A673 (cell line): ENCODE measurements around the gene IGLL1. TPM values are rescaled to one million over a fixed set of nuclear protein-coding genes. Genes with fewer than 3 reads are reported as not detected.
"Not testable (repeated sequence)": the region's sequence is repeated elsewhere in the genome, so short reads cannot be mapped to it uniquely, and the experiment has no call there.

Experiments
- BruUV-seq: library from RNA; stranded (reverse); fragments of 400-500 nt; replicated peaks from 2 replicates; lab custom pipeline; 2021; lab: Mats Ljungman, UMichigan
- CTCF ChIA-PET: fragments of 300-600 bp; sonication (Branson Sonifier 250); formaldehyde crosslinking; loops from one replicate; lab custom pipeline; 2022; ENCODE audit warnings: antibody characterized with exemption; lab: Charles Lee
- POLR2A ChIA-PET: fragments of 300-600 bp; sonication (Branson Sonifier 250); formaldehyde crosslinking; loops from one replicate; lab custom pipeline; 2022; ENCODE audit warnings: antibody characterized with exemption; ENCODE audit not compliant: low non-redundant PET; lab: Charles Lee
- DNase-seq: peaks from one replicate; pipeline ENCODE4 v3.0.0-alpha.2; 2015; ENCODE audit warnings: low spot score
- H3K27ac ChIP-seq: fragments of 200-600 bp; sonication (generic); 2 replicates; pipeline ENCODE4 v1.5.1; 2016; ENCODE audit warnings: mixed run types, low read depth, mild to moderate bottlenecking, mixed read lengths, antibody characterized with exemption, low read length; ENCODE audit not compliant: poor library complexity, severe bottlenecking
- H3K27me3 ChIP-seq: fragments of 200-600 bp; sonication (generic); replicated peaks from 2 replicates; pipeline ENCODE4 v1.6.1; 2017; ENCODE audit warnings: mixed run types, low read depth, mild to moderate bottlenecking, mixed read lengths, antibody characterized with exemption, low read length; ENCODE audit not compliant: insufficient read depth, poor library complexity
- H3K36me3 ChIP-seq: fragments of 200-600 bp; sonication (generic); 2 replicates; pipeline ENCODE4 v1.6.1; 2016; ENCODE audit warnings: mixed run types, mild to moderate bottlenecking, mixed read lengths, antibody characterized with exemption, low read length; ENCODE audit not compliant: insufficient read depth, poor library complexity, severe bottlenecking
- H3K4me1 ChIP-seq: fragments of 200-600 bp; sonication (generic); 2 replicates; pipeline ENCODE4 v1.6.1; 2017; ENCODE audit warnings: mixed run types, mild to moderate bottlenecking, mixed read lengths, antibody characterized with exemption, low read length; ENCODE audit not compliant: insufficient read depth, poor library complexity, severe bottlenecking
- H3K4me3 ChIP-seq: fragments of 200-600 bp; sonication (generic); 2 replicates; pipeline ENCODE4 v1.5.1; 2016; ENCODE audit warnings: low read depth, mixed run types, mild to moderate bottlenecking, mixed read lengths, low read length; ENCODE audit not compliant: poor library complexity, severe bottlenecking
- H3K9me3 ChIP-seq: fragments of 200-600 bp; sonication (generic); 2 replicates; pipeline ENCODE4 v1.6.1; 2016; ENCODE audit warnings: mixed run types, low read depth, mild to moderate bottlenecking, mixed read lengths, antibody characterized with exemption, low read length; ENCODE audit not compliant: poor library complexity, severe bottlenecking
- CTCF ChIP-seq: fragments of 300-800, 200-600 bp; sonication (generic); conservative IDR thresholded peaks from 2 replicates; pipeline ENCODE4 v1.5.1; 2017; ENCODE audit warnings: low read depth, mild to moderate bottlenecking, antibody characterized with exemption, low read length, moderate library complexity, mixed read lengths
- EZH2 ChIP-seq: fragments of 200-600 bp; sonication (generic); IDR thresholded peaks from 2 replicates; pipeline ENCODE4 v1.6.1; 2017; ENCODE audit warnings: borderline replicate concordance, low read depth, mild to moderate bottlenecking, mixed read lengths, antibody characterized with exemption, low read length; ENCODE audit not compliant: poor library complexity, severe bottlenecking
- intact Hi-C: fragments of 100-400 bp; cut with micrococcal nuclease; formaldehyde crosslinking; loops from one replicate; pipeline ENCODE4 v1.10.0; 2022; ENCODE audit not compliant: unreplicated experiment
- total RNA-seq: library from RNA; stranded (reverse); gene quantifications from 2 replicates; pipeline ENCODE4 v1.2.3, GENCODE V29; 2021

Gene IGLL1
- total RNA-seq, 1 experiment from 2014 or later, result not detected

- H3K36me3 ChIP-seq, result no peaks in the 10 kb centered on the region
- ChIA-PET CTCF (no interaction called here), POLR2A (no interaction called here)
- intact Hi-C loops, result no loop called here
- H3K9me3 ChIP-seq, result no peaks in the 10 kb centered on the region
- no peak for TF ChIP-seq EZH2
- no peak for TF ChIP-seq CTCF
- H3K27me3 ChIP-seq, result no peaks in the 10 kb centered on the region
- H3K27ac ChIP-seq, result no peak overlapping the region
- DNase-seq, result no peak
- BruUV-seq, result no TSS peak
- peaks cover 13% of the 10 kb centered on the region for H3K4me1 ChIP-seq
- no peak overlapping the region for H3K4me3 ChIP-seq
Observed at GRCh38 chr22:23547818-23548500, 32.1 kb downstream of the IGLL1 start.

GRCh38 chr22:23547382-23547781 is 32.7 kb downstream of the IGLL1 start:
- H3K27me3 ChIP-seq, POLR2A ChIA-PET, DNase-seq, H3K36me3 ChIP-seq, intact Hi-C loops, H3K9me3 ChIP-seq, H3K4me3 ChIP-seq, H3K27ac ChIP-seq, BruUV-seq, CTCF ChIA-PET: not testable (repeated sequence)
- peaks cover 19% of the 10 kb centered on the region for H3K4me1 ChIP-seq

GRCh38 chr22:23544852-23545251 is 35.2 kb downstream of the IGLL1 start:
- CTCF ChIA-PET, result interaction anchor here (1.5 kb wide), 1 partner anchor 46 kb away, joined by 4 read pairs; no protein-coding TSS in a partner anchor
- no TSS peak for BruUV-seq
- TF ChIP-seq EZH2 (no peak), CTCF (no peak)

GRCh38 chr22:23543506-23544000 is 36.5 kb downstream of the IGLL1 start:
- intact Hi-C loops, result loop anchor here (5.0 kb wide), 2 partner anchors 219 to 304 kb away; partner anchors contain the start of gene C22orf15
- POLR2A ChIA-PET, BruUV-seq, H3K27me3 ChIP-seq, H3K4me3 ChIP-seq, H3K9me3 ChIP-seq, H3K36me3 ChIP-seq, DNase-seq, H3K27ac ChIP-seq: not testable (repeated sequence)
- CTCF ChIA-PET, result interaction anchor here (1.5 kb wide), 1 partner anchor 48 kb away, joined by 4 read pairs; no protein-coding TSS in a partner anchor
- peaks cover 38% of the 10 kb centered on the region for H3K4me1 ChIP-seq

More at GRCh38 chr22:23544852-23545251, 35.2 kb downstream of the IGLL1 start:
- intact Hi-C loops, result loop anchor here (5.0 kb wide), 2 partner anchors 217 to 302 kb away; partner anchors contain the start of gene C22orf15
- no peaks in the 10 kb centered on the region for H3K9me3 ChIP-seq
- H3K27ac ChIP-seq, result no peak overlapping the region
- peaks cover 38% of the 10 kb centered on the region for H3K4me1 ChIP-seq
- no peak for DNase-seq
- H3K27me3 ChIP-seq, result no peaks in the 10 kb centered on the region
- no peak overlapping the region for H3K4me3 ChIP-seq
- no peaks in the 10 kb centered on the region for H3K36me3 ChIP-seq
- POLR2A ChIA-PET, result no interaction called here
